BE2C (cell line): ENCODE results near the gene CENPP.

Experiments used
- DNase-seq: peaks from one replicate; pipeline ENCODE4 v3.0.0-alpha.2; 2020
- H3K27me3 ChIP-seq: fragments of 250-450 bp; sonication (Bioruptor Pico); 2 replicates; pipeline ENCODE4 v1.5.1; 2020; ENCODE audit warnings: mild to moderate bottlenecking
- H3K36me3 ChIP-seq: fragments of 250-450 bp; sonication (Bioruptor Pico); 2 replicates; pipeline ENCODE4 v1.5.1; 2020; ENCODE audit warnings: mild to moderate bottlenecking
- H3K4me1 ChIP-seq: fragments of 250-450 bp; sonication (Bioruptor Pico); 2 replicates; pipeline ENCODE4 v1.5.1; 2020
- H3K4me3 ChIP-seq: 2 replicates; pipeline ENCODE4 v1.5.1; 2011; ENCODE audit warnings: low read depth, low read length
- H3K9me3 ChIP-seq: fragments of 250-450 bp; sonication (Bioruptor Pico); 2 replicates; pipeline ENCODE4 v1.5.1; 2020
- TF ChIP-seq, protein P1 (sequence below): IDR thresholded peaks from 2 replicates; pipeline ENCODE4 v1.5.1; 2012; ENCODE audit warnings: mild to moderate bottlenecking, low read depth, low read length

CENPP gene

DNA sequence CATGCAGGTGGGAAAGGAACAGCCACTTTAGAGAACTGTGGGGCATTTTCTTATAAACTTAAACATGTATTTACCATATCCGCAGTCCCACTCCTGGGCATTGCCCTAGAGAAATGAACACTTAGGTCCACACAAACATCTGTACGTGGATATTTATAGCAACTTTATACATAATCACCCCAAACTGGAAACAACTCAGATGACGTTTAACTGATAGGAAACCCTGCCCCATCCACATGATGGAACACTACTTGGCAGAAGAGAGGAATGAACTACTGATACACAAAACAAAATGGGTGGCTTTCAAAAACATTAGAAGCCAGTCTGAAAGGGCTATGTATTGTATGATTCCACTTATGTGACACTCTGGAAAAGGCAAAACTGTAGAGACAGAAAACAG, 187.6 kb downstream of the CENPP start:
- H3K4me1 ChIP-seq: no peaks in the 10 kb centered on the region
- H3K36me3 ChIP-seq: no peaks in the 10 kb centered on the region
- H3K9me3 ChIP-seq: no peaks in the 10 kb centered on the region
- no peak overlapping the region for H3K4me3 ChIP-seq
- TF ChIP-seq, protein P1, sequence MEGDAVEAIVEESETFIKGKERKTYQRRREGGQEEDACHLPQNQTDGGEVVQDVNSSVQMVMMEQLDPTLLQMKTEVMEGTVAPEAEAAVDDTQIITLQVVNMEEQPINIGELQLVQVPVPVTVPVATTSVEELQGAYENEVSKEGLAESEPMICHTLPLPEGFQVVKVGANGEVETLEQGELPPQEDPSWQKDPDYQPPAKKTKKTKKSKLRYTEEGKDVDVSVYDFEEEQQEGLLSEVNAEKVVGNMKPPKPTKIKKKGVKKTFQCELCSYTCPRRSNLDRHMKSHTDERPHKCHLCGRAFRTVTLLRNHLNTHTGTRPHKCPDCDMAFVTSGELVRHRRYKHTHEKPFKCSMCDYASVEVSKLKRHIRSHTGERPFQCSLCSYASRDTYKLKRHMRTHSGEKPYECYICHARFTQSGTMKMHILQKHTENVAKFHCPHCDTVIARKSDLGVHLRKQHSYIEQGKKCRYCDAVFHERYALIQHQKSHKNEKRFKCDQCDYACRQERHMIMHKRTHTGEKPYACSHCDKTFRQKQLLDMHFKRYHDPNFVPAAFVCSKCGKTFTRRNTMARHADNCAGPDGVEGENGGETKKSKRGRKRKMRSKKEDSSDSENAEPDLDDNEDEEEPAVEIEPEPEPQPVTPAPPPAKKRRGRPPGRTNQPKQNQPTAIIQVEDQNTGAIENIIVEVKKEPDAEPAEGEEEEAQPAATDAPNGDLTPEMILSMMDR: no peak
- DNase-seq: no peak
- H3K27me3 ChIP-seq: no peaks in the 10 kb centered on the region

DNA sequence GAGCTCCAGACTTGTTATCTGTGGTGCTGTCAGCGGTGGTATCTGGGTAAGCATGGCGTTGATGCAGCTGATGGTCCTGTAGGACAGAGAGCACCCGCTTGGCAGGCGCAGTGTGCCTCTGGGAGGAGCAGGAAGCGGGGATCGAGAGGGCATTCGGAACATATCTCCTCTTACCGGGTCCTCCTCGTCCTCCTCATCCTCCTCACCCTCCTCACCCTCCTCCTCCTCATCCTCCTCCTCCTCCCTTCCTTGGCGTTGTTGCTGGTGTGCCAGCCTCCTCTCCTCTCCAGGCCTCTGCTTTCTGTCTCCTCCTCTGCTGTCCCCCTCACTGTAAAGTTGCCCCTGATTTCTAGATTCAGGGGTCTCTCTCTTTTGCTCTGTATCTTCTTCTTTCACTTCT, 188.9 kb downstream of the CENPP start:
- Histone ChIP-seq H3K27me3 (no peaks in the 10 kb centered on the region), H3K9me3 (no peaks in the 10 kb centered on the region), H3K36me3 (no peaks in the 10 kb centered on the region), H3K4me1 (no peaks in the 10 kb centered on the region), H3K4me3 (no peak overlapping the region)
- TF ChIP-seq, protein P1: no peak
- no peak for DNase-seq

DNA sequence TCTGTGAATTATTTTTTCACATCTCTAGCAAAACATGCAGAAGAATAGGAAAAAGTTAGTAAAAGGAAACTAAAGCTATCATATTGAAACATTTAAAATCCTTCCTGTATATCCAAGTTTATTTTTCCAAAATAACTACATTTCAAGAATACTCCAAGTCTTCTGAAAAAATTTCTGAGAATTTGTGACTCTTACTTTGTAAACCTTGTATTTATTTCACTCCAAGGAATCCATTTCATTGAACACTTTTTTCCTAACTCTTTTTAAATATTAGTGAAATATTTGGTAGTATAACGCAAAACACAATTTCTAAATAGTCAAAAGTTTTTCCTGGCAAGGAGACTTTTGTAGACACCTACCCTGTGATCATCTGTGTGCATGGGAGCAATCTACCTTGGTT, 190.8 kb downstream of the CENPP start:
- TF ChIP-seq, protein P1: no peak

DNA sequence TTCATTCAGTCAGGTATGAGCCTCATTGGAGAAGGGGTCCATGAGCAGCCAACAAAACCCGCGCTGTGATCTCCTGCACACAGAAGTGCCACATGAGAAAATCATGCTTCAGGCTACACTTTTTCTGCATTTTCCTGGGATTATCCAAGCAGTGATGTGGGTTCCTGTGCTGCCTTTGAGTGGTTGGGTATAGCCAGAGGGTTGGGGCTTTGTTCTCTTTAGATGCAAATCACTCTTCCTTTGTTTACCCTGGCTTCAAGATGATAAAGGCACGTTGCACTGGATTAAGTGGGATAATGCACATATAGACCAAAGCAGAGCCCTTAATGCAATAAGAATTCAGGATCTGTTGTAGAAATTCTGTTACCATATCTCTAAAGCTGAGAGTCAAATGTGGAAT, 191.3 kb downstream of the CENPP start:
- H3K36me3 ChIP-seq: no peaks in the 10 kb centered on the region
- TF ChIP-seq, protein P1: no peak
- no peak overlapping the region for H3K4me3 ChIP-seq
- H3K9me3 ChIP-seq: no peaks in the 10 kb centered on the region
- no peak for DNase-seq
- no peaks in the 10 kb centered on the region for H3K27me3 ChIP-seq
- H3K4me1 ChIP-seq: no peaks in the 10 kb centered on the region

More for the DNA sequence above, 190.8 kb downstream of the CENPP start:
- Histone ChIP-seq H3K4me1 (no peaks in the 10 kb centered on the region), H3K36me3 (no peaks in the 10 kb centered on the region), H3K27me3 (no peaks in the 10 kb centered on the region), H3K4me3 (no peak overlapping the region), H3K9me3 (no peaks in the 10 kb centered on the region)
- no peak for DNase-seq

DNA sequence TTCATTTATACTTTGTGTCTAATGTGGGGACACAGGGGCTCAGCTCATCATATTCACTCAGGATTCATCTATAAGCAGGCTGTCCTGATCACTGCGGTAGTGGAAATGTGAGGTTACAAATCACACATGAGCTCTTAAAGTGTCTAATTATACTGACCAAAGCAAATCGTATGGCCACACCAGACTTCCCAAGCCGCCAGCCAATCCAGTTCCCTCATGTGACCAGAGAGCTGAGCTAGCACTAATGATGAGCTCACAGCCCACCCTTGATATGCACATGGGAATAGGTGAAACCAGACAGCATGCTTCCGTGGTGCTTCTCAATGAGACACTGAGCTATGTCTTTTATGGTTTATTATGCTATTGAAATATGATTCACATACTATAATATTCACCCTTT, 192.4 kb downstream of the CENPP start:
- Histone ChIP-seq H3K4me3 (no peak overlapping the region), H3K4me1 (no peaks in the 10 kb centered on the region), H3K27me3 (no peaks in the 10 kb centered on the region), H3K9me3 (no peaks in the 10 kb centered on the region), H3K36me3 (no peaks in the 10 kb centered on the region)
- no peak for DNase-seq
- TF ChIP-seq, protein P1: no peak

DNA sequence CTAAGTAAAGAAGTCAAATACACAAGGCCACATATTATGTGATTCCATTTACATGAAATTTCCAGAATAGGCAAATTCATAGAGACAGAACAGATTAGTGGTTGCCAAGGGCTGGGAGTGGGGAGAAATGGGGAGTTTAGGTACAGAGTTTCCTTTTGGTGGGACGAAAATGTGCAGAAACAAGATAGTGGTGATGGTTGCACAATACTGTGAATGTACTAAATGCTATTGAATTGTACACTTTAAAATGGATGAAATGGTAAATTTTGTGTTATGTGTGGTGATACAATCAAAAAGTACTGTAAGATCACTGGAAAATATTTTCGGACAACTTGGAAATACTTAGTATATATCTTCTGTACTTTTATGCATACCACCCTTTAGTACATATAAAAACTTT, 195.1 kb downstream of the CENPP start:
- H3K36me3 ChIP-seq: no peaks in the 10 kb centered on the region
- H3K9me3 ChIP-seq: no peaks in the 10 kb centered on the region
- no peak overlapping the region for H3K4me3 ChIP-seq
- no peaks in the 10 kb centered on the region for H3K27me3 ChIP-seq
- TF ChIP-seq, protein P1: no peak
- no peak for DNase-seq
- no peaks in the 10 kb centered on the region for H3K4me1 ChIP-seq
